Colonic mucosa (tissue), 4 donors: ENCODE data around the gene CGB5. TPM values are rescaled to one million over a fixed set of nuclear protein-coding genes. Genes with fewer than 3 reads are reported as not detected.
"Not testable (repeated sequence)": the region's sequence is repeated elsewhere in the genome, so short reads cannot be mapped to it uniquely, and the experiment has no call there.

Source experiments
- DNase-seq: peaks from one replicate; pipeline ENCODE4 v3.0.0-alpha.2; 2020
- H3K27ac ChIP-seq: fragments of 200-600 bp; one replicate; pipeline ENCODE4 v1.8.0; 2021
- H3K27me3 ChIP-seq: fragments of 200-600 bp; one replicate; pipeline ENCODE4 v1.8.0; 2021
- H3K36me3 ChIP-seq: fragments of 200-600 bp; one replicate; pipeline ENCODE4 v1.8.0; 2021
- H3K4me1 ChIP-seq: fragments of 200-600 bp; one replicate; pipeline ENCODE4 v1.8.0; 2021; ENCODE audit warnings: mild to moderate bottlenecking
- H3K4me3 ChIP-seq: fragments of 200-600 bp; one replicate; pipeline ENCODE4 v1.8.0; 2021
- H3K9ac ChIP-seq, 2 donors: one replicate each; pipeline ENCODE4 v1.7.0; 2013; ENCODE audit warnings: control low read depth in 2 of 2, low read depth in 2 of 2, low read length in 2 of 2
- H3K9me3 ChIP-seq: fragments of 200-600 bp; one replicate; pipeline ENCODE4 v1.8.0; 2021
- CTCF ChIP-seq: fragments of 200-600 bp; IDR thresholded peaks from one replicate; pipeline ENCODE4 v1.8.0; 2022; ENCODE audit warnings: antibody characterized with exemption, mild to moderate bottlenecking
- intact Hi-C: fragments of 100-400 bp; cut with DNase I; formaldehyde crosslinking; loops from one replicate; pipeline ENCODE4 v1.14.1; 2022
- total RNA-seq, 2 donors: library from RNA; stranded (reverse); fragmentation: NEBNext Ultra II Directional in 1 of 2; extraction: Animal tissue kit (Norgen Biotek cat#: 25700) in 1 of 2; gene quantifications; one replicate each; pipeline ENCODE4 v1.2.1, GENCODE V29; 2021
- donor health status: healthy.
- donor health status: DM: no; HTN: no; CAD: no.
- donor health status: DM: no; HTN: no; CAD: no.

CGB5 gene
- total RNA-seq, 2 donors from 2014 or later, result not detected

- DNase-seq, result no peak
- Histone ChIP-seq H3K27ac (no peak overlapping the region), H3K36me3 (no peaks in the 10 kb centered on the region), H3K9me3 (no peaks in the 10 kb centered on the region), H3K4me1 (peaks cover 7% of the 10 kb centered on the region), H3K9ac (no peak overlapping the region), H3K27me3 (no peaks in the 10 kb centered on the region), H3K4me3 (no peak overlapping the region)
- TF ChIP-seq CTCF, result no peak
- intact Hi-C loops, result no loop called here
Measured at GRCh38 chr19:49014870-49015255, 28.8 kb upstream of the CGB5 start.

GRCh38 chr19:49016067-49016839 is 27.4 kb upstream of the CGB5 start:
- Histone ChIP-seq H3K9ac (no peak overlapping the region), H3K27me3 (peaks cover 4% of the 10 kb centered on the region), H3K27ac (no peak overlapping the region), H3K4me3 (no peak overlapping the region), H3K9me3 (no peaks in the 10 kb centered on the region), H3K4me1 (peaks cover 7% of the 10 kb centered on the region), H3K36me3 (no peaks in the 10 kb centered on the region)
- intact Hi-C loops, result no loop called here
- DNase-seq, result no peak
- TF ChIP-seq CTCF, result no peak

GRCh38 chr19:49017041-49017665 is 26.5 kb upstream of the CGB5 start, which contains the start of gene LHB:
TSS of gene LHB (minus strand) at chr19:49017091. CDS start at chr19:49017081, 10 bp downstream.
- no peak within 1 kb of the TSS for H3K27ac ChIP-seq
- no peak for DNase-seq
- H3K36me3 ChIP-seq, result no peaks in the 10 kb centered on the region
- peaks cover 7% of the 10 kb centered on the region for H3K4me1 ChIP-seq
- no peak for TF ChIP-seq CTCF
- no peaks in the 10 kb centered on the region for H3K9me3 ChIP-seq
- intact Hi-C loops, result no loop called here
- H3K4me3 ChIP-seq, result peak within 1 kb of the TSS; percentile 31
- H3K9ac ChIP-seq, result peak within 1 kb of the TSS; percentile 34 to 46
- peaks cover 4% of the 10 kb centered on the region for H3K27me3 ChIP-seq

GRCh38 chr19:49017666-49018351 is 25.8 kb upstream of the CGB5 start:
- H3K9me3 ChIP-seq, result no peaks in the 10 kb centered on the region
- DNase-seq, result peak; percentile 43
- H3K27ac ChIP-seq, result no peak overlapping the region
- intact Hi-C loops, result no loop called here
- H3K4me3 ChIP-seq, result peak overlapping the region; percentile 31
- H3K36me3 ChIP-seq, result no peaks in the 10 kb centered on the region
- peaks cover 4% of the 10 kb centered on the region for H3K27me3 ChIP-seq
- peaks cover 7% of the 10 kb centered on the region for H3K4me1 ChIP-seq
- peak; percentile 30 for TF ChIP-seq CTCF
- H3K9ac ChIP-seq, result peak overlapping the region; percentile 34 to 46

- Histone ChIP-seq H3K4me3 (peak overlapping the region; percentile 31), H3K9ac (peak overlapping the region; percentile 46 to 56)
- intact Hi-C loops, H3K9me3 ChIP-seq, H3K27me3 ChIP-seq, H3K27ac ChIP-seq, H3K36me3 ChIP-seq, H3K4me1 ChIP-seq: not testable (repeated sequence)
- peak; percentile 32 for DNase-seq
Measured at GRCh38 chr19:49018388-49019241, 25.0 kb upstream of the CGB5 start.
